ENCODE data around the gene SMAD6. TPM values are rescaled to one million over a fixed set of nuclear protein-coding genes. Genes with fewer than 3 reads are reported as not detected.

SMAD6 gene
- polyA plus RNA-seq, 1 of the 3 experiments (the other 2 are of a cell fraction): 4.5 TPM

DNA sequence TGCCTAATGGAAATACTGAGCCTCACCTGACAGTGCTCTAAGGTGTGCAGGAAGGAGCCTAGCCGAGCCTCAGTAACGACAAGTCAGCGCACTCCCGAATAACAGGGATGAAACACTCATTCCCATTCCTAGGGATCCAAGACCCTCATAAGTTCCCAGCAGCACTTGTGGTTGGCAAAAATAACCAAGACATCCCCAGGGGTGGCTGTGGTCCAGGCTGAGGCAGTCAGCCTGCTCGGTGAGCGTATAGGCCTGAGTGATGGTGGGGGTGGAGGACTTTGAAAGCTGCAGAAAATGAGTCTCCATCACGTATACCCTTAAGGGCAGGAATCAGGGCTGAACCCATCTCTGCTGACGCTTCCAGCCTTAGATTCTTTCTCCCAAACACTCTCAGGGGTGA, 120.1 kb downstream of the SMAD6 start:
- H3K4me2 ChIP-seq: no peak overlapping the region
- no peak overlapping the region for H2AFZ ChIP-seq (ENCODE audit: low read depth)
- ChIA-PET CTCF (no interaction called here), POLR2A (no interaction called here)
- no peaks in the 10 kb centered on the region for H4K20me1 ChIP-seq (ENCODE audit: insufficient read depth)
- H3F3A ChIP-seq (replicated peaks; ENCODE audit: insufficient read depth): no peaks in the 10 kb centered on the region
- no peaks in the 10 kb centered on the region for H3K79me2 ChIP-seq (ENCODE audit: insufficient read depth)
- DNase-seq: no peak
- no peaks in the 10 kb centered on the region for H3K36me3 ChIP-seq (replicated peaks in 1 of 2; ENCODE audit: control insufficient read depth in 1 of 2, insufficient read depth in 2 of 2, low read length in 1 of 2)
- no peaks in the 10 kb centered on the region for H3K27me3 ChIP-seq (ENCODE audit: insufficient read depth)
- TF ChIP-seq, protein P1, sequence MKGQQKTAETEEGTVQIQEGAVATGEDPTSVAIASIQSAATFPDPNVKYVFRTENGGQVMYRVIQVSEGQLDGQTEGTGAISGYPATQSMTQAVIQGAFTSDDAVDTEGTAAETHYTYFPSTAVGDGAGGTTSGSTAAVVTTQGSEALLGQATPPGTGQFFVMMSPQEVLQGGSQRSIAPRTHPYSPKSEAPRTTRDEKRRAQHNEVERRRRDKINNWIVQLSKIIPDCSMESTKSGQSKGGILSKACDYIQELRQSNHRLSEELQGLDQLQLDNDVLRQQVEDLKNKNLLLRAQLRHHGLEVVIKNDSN (IDR thresholded peaks at IDR 0.05; ENCODE audit: borderline replicate concordance, low read depth): no peak
- TF ChIP-seq MXI1 (IDR thresholded peaks at IDR 0.05; ENCODE audit: low read depth, low read length) (no peak), EZH2phosphoT487 (IDR thresholded peaks at IDR 0.05; ENCODE audit: borderline replicate concordance, low read depth) (no peak), TCF12 (IDR thresholded peaks at IDR 0.05) (no peak), GABPA (IDR thresholded peaks at IDR 0.05; ENCODE audit: low read depth) (no peak), TAF1 (IDR thresholded peaks at IDR 0.05; ENCODE audit: borderline replicate concordance, low read depth, low read length) (no peak), POLR2AphosphoS5 (IDR thresholded peaks at IDR 0.05; ENCODE audit: low read depth, low read length) (no peak)
- TF ChIP-seq, protein P2, sequence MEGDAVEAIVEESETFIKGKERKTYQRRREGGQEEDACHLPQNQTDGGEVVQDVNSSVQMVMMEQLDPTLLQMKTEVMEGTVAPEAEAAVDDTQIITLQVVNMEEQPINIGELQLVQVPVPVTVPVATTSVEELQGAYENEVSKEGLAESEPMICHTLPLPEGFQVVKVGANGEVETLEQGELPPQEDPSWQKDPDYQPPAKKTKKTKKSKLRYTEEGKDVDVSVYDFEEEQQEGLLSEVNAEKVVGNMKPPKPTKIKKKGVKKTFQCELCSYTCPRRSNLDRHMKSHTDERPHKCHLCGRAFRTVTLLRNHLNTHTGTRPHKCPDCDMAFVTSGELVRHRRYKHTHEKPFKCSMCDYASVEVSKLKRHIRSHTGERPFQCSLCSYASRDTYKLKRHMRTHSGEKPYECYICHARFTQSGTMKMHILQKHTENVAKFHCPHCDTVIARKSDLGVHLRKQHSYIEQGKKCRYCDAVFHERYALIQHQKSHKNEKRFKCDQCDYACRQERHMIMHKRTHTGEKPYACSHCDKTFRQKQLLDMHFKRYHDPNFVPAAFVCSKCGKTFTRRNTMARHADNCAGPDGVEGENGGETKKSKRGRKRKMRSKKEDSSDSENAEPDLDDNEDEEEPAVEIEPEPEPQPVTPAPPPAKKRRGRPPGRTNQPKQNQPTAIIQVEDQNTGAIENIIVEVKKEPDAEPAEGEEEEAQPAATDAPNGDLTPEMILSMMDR (IDR thresholded peaks at IDR 0.05): no peak
- no peaks in the 10 kb centered on the region for H3K9me2 ChIP-seq
- WGBS (ENCODE audit: low lambda C conversion rate): 92% methylated on average over 8 of the region's 8 CpGs
- no peaks in the 10 kb centered on the region for H3K9me3 ChIP-seq
- no peak overlapping the region for H3K9ac ChIP-seq
- H3K4me1 ChIP-seq (ENCODE audit: control insufficient read depth in 1 of 2, insufficient read depth in 2 of 2, low read depth in 1 of 2, low read length in 1 of 2): peaks cover 6 to 14% of the 10 kb centered on the region in 2 experiments; a peak in 3 of 4 replicates
- H3K4me3 ChIP-seq (ENCODE audit: low read depth in 2 of 2, low read length in 1 of 2): no peak overlapping the region
- no peak overlapping the region for H3K27ac ChIP-seq (ENCODE audit: low read depth in 2 of 2, low read length in 1 of 2)

DNA sequence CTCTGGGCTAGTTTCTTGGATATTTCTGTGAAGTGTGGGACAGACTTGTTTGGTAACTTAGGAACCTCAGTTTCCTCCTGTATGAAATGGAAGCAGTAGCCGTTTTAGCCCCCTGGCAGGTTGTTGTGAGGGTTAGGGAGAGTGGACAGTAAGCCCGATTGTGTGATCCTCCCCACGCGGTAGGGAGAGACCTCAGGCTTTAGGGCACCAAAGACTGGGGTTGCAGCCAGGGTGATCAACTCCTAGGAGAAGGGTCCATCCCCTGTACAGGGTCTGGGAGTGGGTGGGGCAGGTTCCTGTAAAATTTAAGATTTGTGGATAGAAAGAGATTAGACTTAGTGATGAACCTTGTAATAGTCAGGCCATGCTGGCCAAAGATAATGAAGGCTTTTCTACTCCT, 120.5 kb downstream of the SMAD6 start:
- Histone ChIP-seq H3K9me2 (no peaks in the 10 kb centered on the region), H3K36me3 (replicated peaks in 1 of 2; ENCODE audit: control insufficient read depth in 1 of 2, insufficient read depth in 2 of 2, low read length in 1 of 2) (no peaks in the 10 kb centered on the region), H4K20me1 (ENCODE audit: insufficient read depth) (no peaks in the 10 kb centered on the region), H3K79me2 (ENCODE audit: insufficient read depth) (no peaks in the 10 kb centered on the region), H3K4me3 (ENCODE audit: low read depth in 2 of 2, low read length in 1 of 2) (no peak overlapping the region), H2AFZ (ENCODE audit: low read depth) (no peak overlapping the region), H3K27ac (ENCODE audit: low read depth in 2 of 2, low read length in 1 of 2) (no peak overlapping the region), H3K4me2 (no peak overlapping the region), H3K4me1 (ENCODE audit: control insufficient read depth in 1 of 2, insufficient read depth in 2 of 2, low read depth in 1 of 2, low read length in 1 of 2) (peaks cover 6 to 14% of the 10 kb centered on the region in 2 experiments; a peak in 3 of 4 replicates), H3K9ac (no peak overlapping the region), H3K27me3 (ENCODE audit: insufficient read depth) (no peaks in the 10 kb centered on the region), H3F3A (replicated peaks; ENCODE audit: insufficient read depth) (no peaks in the 10 kb centered on the region), H3K9me3 (no peaks in the 10 kb centered on the region)
- 93% methylated on average over 4 of the region's 4 CpGs for WGBS (ENCODE audit: low lambda C conversion rate)
- ChIA-PET CTCF (interaction anchor here (1.1 to 1.2 kb wide), 2 partner anchors 29 to 48 kb away, joined by 3 to 4 read pairs; no protein-coding TSS in a partner anchor), POLR2A (no interaction called here)
- DNase-seq: no peak
- TF ChIP-seq JUND (IDR thresholded peaks at IDR 0.05) (no peak), RAD21 (IDR thresholded peaks at IDR 0.05; ENCODE audit: low read length) (no peak), NFIC (IDR thresholded peaks at IDR 0.05; ENCODE audit: borderline replicate concordance) (no peak), NRF1 (IDR thresholded peaks at IDR 0.05; ENCODE audit: low read depth, low read length) (no peak), EP300 (IDR thresholded peaks at IDR 0.05; ENCODE audit: borderline replicate concordance in 1 of 2, low read depth in 1 of 2, low read length in 1 of 2) (no peak), POLR2AphosphoS5 (IDR thresholded peaks at IDR 0.05; ENCODE audit: low read depth, low read length) (no peak), MEF2A (IDR thresholded peaks at IDR 0.05; ENCODE audit: borderline replicate concordance, low read depth) (no peak), TAF1 (IDR thresholded peaks at IDR 0.05; ENCODE audit: borderline replicate concordance, low read depth, low read length) (no peak), EZH2phosphoT487 (IDR thresholded peaks at IDR 0.05; ENCODE audit: borderline replicate concordance, low read depth) (no peak), SIN3A (IDR thresholded peaks at IDR 0.05; ENCODE audit: borderline replicate concordance, low read depth, low read length) (no peak), RCOR1 (IDR thresholded peaks at IDR 0.05; ENCODE audit: low read length) (no peak), YY1 (IDR thresholded peaks at IDR 0.05; ENCODE audit: low read depth) (no peak)
- TF ChIP-seq, protein P3, sequence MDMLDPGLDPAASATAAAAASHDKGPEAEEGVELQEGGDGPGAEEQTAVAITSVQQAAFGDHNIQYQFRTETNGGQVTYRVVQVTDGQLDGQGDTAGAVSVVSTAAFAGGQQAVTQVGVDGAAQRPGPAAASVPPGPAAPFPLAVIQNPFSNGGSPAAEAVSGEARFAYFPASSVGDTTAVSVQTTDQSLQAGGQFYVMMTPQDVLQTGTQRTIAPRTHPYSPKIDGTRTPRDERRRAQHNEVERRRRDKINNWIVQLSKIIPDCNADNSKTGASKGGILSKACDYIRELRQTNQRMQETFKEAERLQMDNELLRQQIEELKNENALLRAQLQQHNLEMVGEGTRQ (IDR thresholded peaks at IDR 0.05; ENCODE audit: borderline replicate concordance, low read depth, low read length): no peak
- TF ChIP-seq, protein P1 (IDR thresholded peaks at IDR 0.05; ENCODE audit: borderline replicate concordance, low read depth): no peak
- TF ChIP-seq, protein P2 (IDR thresholded peaks at IDR 0.05): no peak
- TF ChIP-seq, protein P4, sequence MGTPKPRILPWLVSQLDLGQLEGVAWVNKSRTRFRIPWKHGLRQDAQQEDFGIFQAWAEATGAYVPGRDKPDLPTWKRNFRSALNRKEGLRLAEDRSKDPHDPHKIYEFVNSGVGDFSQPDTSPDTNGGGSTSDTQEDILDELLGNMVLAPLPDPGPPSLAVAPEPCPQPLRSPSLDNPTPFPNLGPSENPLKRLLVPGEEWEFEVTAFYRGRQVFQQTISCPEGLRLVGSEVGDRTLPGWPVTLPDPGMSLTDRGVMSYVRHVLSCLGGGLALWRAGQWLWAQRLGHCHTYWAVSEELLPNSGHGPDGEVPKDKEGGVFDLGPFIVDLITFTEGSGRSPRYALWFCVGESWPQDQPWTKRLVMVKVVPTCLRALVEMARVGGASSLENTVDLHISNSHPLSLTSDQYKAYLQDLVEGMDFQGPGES (IDR thresholded peaks at IDR 0.05; ENCODE audit: low read depth, low read length): no peak

All from SK-N-SH (cell line).